NCI-H226 (cell line): ENCODE data around the gene CEP350.
"Not testable (repeated sequence)": the region's sequence is repeated elsewhere in the genome, so short reads cannot be mapped to it uniquely, and the experiment has no call there.

ENCODE experiments used
- DNase-seq: peaks from one replicate; pipeline ENCODE4 v3.0.0-alpha.2; 2015

The CEP350 gene

DNA sequence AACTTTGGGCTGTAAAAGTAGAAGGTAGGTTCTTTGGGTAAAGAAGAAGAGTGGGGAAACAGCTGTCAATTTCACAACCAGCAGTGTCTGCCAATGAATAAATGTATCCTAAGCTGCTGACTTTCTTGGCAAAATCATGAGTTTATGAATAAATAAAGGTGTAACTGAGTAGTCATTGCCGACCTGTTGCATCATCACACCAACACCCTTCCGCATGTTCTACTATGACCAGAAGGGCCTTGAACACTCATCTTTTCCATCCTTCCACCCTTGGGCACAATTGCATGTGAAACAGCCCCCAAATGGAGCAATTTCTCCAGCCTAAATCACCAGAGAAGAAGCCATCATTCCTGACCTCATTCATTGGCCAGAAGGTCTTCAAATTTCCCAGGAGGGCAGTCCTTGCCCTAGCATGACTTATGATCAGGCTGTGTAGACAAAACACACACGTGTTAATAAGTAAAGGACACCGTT, 168.9 kb downstream of the CEP350 start:
- peak; percentile 19 for DNase-seq

GRCh38 chr1:180130651-180131050, 176.0 kb downstream of the CEP350 start:
- no peak for DNase-seq

GRCh38 chr1:180131510-180131909, 176.9 kb downstream of the CEP350 start:
- peak; percentile 73 for DNase-seq

GRCh38 chr1:180133193-180133592, 178.6 kb downstream of the CEP350 start:
- no peak for DNase-seq

- DNase-seq, result not testable (repeated sequence)
These were observed 179.1 kb downstream of the CEP350 start for GRCh38 chr1:180133688-180134087.

GRCh38 chr1:180135535-180135934, 180.9 kb downstream of the CEP350 start:
- DNase-seq, result no peak

DNA sequence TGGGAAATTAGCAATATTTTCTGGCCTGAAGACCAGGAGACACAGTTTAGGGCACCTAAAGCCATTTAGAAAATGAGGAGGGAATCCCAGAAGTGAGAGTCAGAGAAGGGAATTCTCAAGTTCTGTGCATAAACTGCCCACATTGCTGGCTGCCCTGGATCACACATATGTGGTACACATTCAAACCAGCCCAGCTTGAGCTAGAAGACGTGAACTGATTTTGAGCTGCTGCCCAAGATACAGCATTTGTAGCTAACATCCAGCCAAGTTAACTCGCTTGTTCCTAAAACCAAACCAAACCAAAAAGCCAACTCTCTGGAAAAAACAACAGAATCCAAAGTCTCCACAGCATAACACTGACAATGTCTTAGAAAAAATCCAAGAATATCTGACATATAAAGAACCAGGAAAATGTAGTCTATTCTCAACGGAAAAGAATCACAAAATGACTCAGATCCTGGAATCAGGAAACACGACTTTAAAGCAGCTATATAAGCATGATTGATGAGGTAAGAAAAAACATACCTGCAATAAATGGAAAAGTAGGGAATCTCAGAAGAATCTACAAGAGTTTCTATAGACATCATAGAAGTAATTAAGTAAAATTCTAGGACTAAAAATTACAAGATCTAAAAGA, 181.8 kb downstream of the CEP350 start:
- no peak for DNase-seq

GRCh38 chr1:180136968-180137356, 182.4 kb downstream of the CEP350 start:
- no peak for DNase-seq

DNA sequence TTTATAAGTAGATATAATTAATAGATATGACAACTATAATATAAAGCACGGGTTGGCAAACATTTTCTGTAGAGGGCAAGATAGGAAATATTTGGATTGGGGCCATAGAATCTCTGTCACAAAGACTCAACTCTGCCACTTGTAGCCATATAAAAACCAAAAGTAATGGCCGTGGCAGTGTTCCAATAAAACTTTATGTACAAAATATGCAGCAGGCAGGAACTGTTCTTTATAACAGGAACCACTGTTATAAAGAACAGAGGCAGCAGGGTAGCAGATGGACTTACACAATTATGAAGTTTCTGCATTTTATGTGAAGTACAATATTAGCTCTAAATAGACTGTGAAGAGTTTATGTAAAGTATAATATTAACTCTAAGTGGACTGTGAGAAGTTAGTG, 183.2 kb downstream of the CEP350 start:
- no peak for DNase-seq

DNA sequence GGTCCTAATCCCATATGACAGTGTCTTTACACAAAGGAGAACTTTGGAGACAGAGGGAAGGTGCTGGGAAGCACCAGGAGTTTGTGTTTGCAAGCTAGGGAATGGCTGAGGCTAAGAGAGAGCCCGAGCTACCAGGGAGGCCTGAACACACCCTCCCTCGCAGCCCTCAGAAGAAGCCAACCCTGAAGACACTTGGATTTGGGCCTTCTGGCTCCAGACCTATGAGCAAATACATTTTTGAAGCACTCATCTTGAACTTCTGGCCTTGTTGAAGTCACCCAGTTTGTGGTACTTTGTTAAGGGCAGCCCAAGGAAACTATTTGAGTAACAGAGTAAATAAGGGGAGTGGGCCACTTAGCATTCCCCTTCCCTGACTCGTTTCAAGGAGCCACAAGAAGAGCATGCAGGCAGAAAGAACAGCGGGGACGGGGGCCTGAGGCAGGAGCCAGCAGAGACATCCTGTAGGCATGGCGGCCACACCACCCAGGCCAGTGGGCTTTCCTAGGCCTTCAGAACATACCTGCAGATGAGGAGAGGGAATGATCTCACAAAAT, 186.8 kb downstream of the CEP350 start:
- no peak for DNase-seq

DNA sequence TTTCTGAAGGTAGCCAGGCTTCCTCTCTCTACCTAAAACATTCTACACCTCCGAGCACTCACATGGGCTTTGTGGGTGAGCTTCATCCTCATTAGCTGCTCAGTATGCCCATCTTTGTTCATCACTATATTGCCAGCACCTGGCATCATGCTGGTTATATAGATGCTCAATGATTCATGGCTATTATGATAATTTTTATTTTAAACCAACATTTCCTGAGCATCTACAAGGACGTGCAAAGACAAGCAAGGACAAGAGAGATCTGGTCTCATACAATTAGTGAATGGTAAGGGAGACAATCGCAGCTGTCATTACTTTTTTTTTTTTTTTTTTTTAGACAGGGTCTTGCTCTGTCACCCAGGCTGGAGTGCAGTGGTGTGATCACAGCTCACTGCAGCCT, 188.7 kb downstream of the CEP350 start:
- DNase-seq, result no peak

- no peak for DNase-seq
These were observed 190.2 kb downstream of the CEP350 start for GRCh38 chr1:180144659-180145357.

GRCh38 chr1:180145446-180145845, 190.8 kb downstream of the CEP350 start:
- DNase-seq, result no peak

- DNase-seq, result peak; percentile 53
These were observed 196.4 kb downstream of the CEP350 start for GRCh38 chr1:180150982-180151381.

DNA sequence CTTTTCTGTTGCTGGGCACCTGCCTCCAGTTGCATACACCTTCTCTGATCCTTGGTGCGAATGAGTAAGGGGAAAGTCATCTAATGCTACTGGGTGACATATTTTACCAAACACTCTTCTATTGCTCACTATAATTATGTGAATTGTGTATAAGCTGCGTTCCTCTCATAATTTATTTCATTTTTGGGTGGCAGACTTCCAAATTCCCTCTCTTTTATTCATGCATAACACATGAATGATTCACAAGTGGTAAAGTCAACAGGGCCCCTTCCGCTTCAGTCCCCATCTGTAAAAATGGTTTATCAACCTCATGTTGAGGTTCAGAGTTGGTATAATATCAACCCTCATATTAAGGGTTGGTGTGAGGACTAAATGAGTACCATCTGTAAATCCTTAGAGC, 196.9 kb downstream of the CEP350 start:
- peak; percentile 87 for DNase-seq

DNA sequence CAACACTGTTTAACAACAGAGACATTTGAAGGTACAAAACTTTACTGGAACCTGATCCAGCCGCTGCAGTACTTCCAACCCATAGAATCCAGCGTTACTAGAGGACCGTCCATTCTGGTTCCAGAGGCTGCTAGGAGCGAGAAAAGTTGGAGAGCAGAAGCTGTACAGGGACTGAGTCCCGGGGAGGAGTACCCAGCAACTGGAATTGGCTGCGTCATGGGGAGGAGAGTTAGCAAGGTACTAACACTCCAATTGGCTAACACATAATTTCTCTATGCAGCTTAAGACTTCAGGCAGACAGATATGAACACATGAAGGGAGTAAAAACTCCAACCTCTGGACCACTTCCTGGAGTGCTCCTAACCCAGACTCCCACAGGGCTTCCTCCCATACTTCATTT, 198.0 kb downstream of the CEP350 start:
- DNase-seq, result peak; percentile 57

DNA sequence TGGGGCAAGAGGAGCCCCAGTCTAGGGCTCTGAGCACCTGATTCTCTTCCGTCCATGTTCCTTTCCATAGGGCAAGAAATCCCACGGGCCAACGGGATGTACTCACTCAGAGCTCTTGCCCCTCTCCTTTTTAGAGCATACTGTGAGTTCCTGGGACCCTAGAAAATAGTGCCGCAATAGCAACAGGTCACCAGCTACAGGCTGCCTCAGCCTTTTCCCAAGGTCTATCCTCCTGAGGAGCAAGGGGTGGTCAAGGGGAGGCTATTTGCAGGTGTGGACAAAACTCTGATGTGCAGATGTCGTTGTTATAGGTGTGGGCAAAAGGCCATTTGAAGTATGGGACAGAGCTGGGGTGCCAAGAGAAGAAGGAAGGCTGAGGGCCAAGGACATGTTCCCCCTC, 198.4 kb downstream of the CEP350 start:
- DNase-seq, result no peak

DNA sequence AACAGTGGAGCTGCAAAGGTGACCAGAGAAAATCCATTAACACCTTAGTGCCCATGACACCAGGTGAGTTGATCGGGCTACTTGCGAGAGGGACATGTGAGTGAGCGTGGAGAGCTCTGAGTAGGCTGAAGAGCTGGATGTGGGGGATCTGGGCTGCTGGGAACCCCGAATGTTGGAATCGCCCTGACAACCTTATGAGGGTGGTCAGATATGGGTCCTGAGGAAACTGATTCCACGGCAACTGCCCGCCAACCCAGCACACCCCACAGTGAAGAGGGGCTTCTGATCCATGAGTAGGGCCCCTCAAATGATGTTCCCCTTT, 199.4 kb downstream of the CEP350 start:
- no peak for DNase-seq

DNA sequence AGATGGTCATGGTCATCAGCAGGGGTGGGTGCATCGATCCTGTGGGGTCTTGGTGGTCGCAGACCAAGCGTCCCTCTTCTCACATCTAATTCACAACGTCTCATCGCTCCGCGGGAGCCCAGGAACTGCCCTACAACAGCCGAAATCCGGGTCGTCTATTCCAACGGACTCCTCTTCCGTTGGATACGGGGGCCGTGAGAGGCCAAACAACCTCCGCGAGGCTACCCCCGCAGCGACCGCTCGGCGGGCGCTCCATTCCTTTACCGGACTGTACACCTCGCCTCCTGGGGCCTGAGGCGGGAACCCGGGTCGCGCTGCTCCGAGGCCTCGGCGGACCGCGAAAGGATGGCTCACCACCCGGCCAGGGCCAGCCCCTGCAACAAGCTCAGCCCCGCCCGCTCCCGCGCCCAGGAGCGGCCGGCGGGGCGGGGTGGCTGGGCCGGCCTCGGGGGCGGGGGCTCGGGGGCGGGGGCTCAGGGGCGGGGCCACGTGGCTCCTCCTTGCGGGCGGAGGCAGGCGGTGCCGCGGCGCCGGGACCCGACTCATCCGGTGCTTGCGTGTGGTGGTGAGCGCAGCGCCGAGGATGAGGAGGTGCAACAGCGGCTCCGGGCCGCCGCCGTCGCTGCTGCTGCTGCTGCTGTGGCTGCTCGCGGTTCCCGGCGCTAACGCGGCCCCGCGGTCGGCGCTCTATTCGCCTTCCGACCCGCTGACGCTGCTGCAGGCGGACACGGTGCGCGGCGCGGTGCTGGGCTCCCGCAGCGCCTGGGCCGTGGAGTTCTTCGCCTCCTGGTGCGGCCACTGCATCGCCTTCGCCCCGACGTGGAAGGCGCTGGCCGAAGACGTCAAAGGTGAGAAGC, 199.9 kb downstream of the CEP350 start, which contains the start of gene QSOX1:
Gene QSOX1 (plus strand): TSS at position 545 of the 857 bp plus-strand sequence. CDS start 39 bp downstream, at position 584.
- peak; percentile 72 for DNase-seq

DNA sequence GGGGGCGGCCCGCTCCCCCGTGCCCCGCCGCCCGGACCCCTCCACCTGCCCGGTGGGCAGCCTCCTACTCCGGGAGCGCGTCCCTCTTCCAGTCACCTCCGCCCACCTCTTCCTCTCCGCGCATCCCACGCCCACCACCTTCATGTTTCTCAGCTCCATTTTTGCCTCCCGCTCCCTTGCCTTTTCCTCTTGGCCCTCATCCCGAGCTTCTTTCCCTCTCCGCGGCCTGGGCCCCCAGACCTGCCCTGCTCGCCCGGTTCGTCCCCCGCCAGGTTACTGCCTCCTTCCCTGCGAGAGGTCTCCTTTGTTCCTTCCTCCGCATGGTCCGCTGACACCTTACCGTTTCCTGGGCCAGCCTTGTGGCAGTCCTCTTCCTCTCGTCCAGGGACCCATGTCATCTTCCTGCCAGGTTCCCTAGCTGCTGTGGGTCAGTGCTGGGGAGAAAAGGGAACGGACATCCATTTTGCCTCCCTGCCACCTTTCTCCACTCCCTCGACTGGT, 200.6 kb downstream of the CEP350 start:
- DNase-seq, result no peak

- no peak for DNase-seq
These were observed 201.6 kb downstream of the CEP350 start for GRCh38 chr1:180156201-180156600.

GRCh38 chr1:180156631-180157091, 202.1 kb downstream of the CEP350 start:
- peak; percentile 83 for DNase-seq

DNA sequence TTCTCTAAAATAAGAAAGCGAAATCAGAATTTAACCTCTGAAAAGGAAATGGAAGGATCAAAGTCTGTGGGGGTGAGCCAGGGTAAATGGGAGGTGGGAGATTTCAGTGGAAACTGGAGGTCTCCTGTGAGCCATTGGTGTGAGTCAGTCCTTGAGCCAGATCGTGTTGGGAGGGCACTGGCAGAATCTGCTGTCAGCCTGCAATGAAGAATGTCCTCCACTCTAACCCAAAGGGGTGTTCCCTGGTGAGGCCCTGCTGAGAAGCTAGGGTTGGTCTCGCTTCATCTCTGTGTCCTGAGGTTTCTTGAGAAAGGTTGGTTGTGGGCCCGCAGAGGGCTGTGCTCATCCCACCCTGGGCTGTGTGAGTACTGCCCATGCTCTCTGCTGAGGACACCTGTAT, 202.5 kb downstream of the CEP350 start:
- DNase-seq, result peak; percentile 82
